COLO668 (cell line): ENCODE data around the gene MGAT5.

Source experiments
- DNase-seq: peaks from one replicate; lab custom pipeline; 2025; ENCODE audit not compliant: unreplicated experiment; lab: John Stamatoyannopoulos, UW

MGAT5 gene

DNA sequence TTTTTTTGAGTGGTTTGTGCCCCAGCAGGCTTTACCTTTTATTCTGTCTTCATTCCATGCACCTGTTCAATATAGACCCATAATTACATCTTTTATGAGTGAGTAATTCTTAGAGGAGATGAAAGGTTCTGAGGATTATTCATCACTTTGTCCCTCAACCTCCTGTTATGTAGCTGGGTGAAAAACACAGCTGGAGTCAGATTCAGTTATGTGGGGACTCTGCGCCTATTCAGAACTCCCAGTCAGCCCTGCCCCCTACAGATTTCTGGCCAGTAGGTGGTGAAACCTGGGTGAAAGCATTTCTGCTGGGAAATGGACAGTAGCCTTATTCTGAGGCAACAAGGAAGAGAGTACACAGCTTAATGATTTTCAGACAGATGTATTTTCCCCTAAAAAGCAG is 107.8 kb downstream of the MGAT5 start:
- DNase-seq, result no peak

DNA sequence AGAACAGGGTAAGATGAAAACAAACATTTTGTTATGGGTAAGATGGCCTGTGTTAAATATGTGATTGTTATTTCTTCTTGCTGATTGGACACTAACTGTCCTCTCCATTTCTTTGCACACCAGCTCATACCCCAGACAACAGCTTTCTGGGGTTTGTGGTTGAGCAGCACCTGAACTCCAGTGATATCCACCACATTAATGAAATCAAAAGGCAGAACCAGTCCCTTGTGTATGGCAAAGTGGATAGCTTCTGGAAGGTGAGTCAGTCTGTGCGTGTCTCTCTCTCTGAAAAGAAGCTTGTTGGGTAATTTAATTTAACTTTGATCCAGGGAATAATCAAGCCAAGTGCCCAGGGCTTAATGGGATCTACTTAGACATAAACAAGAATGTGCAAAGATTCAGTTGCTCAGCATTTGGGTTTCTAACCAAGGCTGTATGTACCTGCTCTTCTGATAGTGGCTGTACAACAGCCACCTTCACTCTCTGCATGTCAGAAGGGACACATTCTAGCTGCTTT is 108.3 kb downstream of the MGAT5 start:
- DNase-seq, result no peak

DNA sequence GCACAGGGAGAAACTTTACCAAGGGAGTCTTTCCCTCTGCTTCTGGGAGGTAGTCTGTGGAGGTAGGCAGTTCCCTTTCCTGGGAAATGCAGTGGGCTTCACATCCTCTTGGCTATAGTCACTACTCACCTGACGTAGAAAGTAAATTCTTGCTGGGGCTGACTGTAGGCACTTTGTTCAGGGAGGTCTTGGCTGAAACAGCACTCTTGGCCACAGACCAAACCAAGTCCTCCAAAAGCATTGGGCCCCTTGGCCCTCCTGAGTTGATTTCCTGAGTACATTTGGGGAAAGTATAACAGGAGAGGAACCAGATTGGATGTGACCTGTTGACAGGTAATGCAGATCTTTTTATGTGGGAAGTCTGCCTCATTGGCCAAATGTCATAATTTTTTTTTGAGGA is 108.9 kb downstream of the MGAT5 start:
- no peak for DNase-seq

DNA sequence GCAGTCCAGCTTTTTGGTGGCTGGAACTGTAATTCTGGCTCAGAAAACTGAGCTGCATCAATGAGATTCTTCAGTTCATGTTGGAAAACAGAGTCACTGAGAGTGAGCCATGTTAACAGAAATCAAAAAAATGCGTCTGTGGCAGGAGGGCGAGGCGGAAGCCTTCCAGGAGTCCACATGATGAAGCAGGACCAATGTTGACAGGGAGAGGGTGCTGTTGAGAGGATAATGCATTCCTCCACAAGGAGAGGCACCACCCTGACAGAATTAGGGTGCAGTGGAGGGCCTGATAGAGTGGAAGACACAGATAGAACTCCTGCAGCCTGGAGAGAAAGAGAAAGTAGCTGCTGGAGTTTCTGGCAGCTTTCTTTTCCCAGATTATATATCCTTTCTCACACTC is 111.5 kb downstream of the MGAT5 start:
- DNase-seq, result no peak

DNA sequence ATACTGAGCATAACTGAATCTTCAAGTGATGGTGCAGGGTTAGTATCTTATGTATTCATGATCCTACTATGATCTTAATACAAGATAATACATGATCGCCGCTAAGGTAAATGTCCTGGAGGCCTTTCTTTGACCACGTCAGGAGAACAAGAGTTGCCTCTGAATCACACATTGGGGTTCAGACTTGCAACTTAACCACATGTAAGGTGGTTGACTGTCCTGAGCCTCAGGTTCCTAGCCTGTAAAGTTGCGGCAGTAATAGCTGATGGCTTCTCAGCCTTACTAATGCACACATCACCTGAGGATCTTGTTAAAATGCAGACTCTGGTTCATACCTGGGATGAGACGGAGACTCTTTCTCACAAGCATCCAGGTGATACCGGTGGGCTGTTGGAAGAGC is 112.5 kb downstream of the MGAT5 start:
- DNase-seq, result no peak

- no peak for DNase-seq
These were observed 113.3 kb downstream of the MGAT5 start for GRCh38 chr2:134367213-134367612.

- DNase-seq, result no peak
These were observed 114.3 kb downstream of the MGAT5 start for GRCh38 chr2:134368009-134368817.

DNA sequence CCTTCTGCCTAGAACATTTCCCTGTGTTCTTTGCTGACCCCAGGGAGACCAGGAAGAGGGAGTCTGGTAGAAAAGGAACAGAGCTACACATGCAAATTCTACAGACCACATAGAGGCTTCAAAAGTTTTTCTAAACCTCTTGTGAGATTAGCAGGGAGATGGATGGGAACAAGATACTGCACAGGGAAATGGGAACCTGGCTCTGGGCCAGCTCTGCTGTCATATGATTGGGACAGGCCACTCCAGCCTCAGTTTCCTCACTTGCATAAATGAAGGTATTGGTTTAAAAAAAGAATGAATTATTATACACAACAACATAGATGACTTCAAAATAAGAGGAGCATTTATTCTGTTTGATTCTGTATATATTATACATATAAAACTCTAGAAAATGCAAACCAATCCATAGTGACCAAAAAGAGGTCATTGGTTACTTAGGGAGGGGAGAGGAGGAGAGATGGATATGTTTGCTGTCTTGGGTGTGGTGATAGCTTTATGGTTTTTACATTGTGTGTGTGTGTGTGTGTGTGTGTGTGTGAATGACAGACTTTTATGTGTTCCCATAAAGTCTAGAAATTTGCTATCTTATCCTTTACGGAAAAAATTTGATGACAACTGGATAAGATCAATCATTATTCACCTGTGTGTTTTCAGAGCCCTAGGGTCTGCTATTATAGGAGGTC is 115.5 kb downstream of the MGAT5 start:
- no peak for DNase-seq

DNA sequence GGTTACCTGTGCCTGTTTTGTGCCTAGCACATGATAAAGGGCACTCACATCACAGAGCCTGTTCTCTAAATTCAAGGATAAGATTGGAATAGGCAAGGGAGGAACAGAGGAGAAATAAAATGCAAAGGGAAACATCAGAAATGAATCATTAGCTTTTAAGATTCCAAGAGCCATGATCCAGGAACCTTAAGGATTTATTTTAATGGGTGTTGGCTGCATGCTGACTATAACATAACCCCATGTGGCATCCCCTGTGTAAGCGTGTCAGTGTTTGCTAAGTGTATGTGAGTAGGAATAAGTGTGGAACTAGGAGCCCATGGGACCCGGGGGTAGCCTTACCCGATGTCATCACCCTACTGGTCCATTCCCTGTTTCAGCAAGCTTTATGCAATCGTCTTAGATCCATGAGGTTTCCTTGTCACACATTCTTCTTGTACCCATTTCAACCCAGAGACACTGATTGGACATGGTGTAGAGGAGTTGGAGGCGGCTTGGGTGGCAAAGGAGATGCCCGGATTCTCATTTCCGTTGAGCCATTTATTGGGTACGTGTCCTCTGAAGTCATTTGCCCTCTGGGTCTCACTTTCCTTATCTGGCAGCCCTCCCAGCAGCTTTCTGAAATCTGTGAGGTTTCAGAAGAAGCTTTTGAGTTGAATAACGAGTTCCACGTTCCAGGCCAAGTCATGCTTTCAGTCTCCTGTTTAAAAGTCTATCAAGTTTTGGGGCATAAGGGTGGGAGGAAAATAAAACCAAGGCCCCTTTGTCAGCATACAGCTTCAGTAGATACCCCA is 117.0 kb downstream of the MGAT5 start:
- no peak for DNase-seq

GRCh38 chr2:134372141-134372540 is 118.3 kb downstream of the MGAT5 start:
- DNase-seq, result no peak

DNA sequence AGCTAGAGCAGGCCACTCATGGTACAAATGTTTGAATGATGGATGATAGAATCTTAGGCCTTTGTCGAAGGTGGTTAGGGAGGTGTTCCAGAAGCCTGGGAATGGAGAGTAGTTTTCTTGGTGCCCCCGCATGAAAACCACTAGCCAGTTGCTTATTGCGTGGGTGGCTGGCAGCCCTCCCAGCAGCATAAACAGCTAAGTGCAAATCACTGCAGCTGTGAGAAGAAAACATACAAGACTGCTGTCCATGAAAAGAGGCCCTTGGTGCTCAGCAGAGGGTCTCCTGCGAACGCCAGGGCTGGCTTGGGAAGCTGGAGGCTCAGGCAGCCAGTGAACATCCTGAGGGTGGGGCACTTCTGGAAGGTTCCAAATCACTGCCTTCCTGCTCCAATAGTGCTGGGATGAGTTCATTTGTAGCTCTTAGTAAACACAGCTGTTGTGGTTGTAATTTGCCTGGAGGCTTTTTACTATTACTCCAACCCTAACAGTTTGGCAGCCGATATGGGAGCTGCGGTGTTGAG is 118.8 kb downstream of the MGAT5 start:
- DNase-seq, result peak; percentile 34

GRCh38 chr2:134375935-134376334 is 122.1 kb downstream of the MGAT5 start:
- DNase-seq, result no peak

DNA sequence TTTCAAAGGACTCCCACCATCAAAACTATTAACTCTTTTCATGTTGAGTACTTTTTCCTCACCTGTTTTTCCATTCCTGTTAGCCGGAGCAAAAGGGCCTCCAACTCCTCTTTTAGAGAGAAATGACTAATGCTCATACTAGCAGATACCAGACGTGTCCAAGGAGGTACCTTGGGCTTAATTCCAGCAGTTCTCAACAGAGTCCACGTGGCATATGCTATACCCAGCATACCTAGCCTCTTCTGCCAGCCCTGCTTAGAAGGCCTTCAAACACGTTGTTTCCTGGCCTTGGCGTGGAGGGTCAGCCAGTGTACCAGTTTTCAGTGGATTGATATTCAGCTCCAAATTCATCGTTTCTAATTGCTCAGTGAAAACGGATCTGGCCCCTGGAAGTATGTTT is 123.9 kb downstream of the MGAT5 start:
- no peak for DNase-seq

DNA sequence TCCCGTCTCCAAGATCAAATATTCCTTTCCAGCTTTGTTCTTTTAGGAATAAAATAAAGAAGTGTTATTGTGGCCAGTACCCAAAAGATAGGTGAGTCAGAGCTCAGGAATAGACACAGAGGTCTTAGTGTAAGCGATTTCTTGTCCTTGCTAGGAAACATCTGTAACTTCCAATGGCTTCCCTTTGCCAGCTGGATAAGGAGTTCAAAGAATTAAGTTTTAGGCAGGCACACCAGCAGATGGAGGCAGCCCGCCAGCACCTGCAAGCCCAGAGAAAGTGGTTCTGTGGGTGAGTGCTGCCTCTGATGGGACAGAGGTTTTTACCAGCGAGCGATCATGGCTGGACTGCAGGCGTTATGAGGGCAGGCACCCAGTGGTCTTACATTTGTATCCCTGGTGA is 125.4 kb downstream of the MGAT5 start:
- no peak for DNase-seq

GRCh38 chr2:134379722-134380121 is 125.8 kb downstream of the MGAT5 start:
- DNase-seq, result no peak

DNA sequence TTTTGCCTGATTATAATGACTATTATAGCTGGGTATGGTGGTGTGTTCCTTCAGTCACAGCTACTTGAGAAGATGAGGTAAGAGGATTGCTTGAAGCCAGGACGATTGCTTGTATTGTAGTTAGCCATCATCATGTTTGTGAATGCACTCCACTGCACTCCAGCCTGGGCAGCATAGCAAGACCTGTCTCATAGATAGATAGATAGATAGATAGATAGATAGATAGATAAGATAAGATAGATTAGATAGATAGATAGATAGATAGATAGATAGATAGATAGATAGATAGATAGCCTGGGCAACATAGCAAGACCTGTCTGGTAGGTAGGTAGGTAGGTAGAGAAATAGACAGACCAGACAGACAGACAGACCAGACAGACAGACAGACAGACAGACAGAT is 127.3 kb downstream of the MGAT5 start:
- DNase-seq, result no peak

GRCh38 chr2:134384131-134384530 is 130.3 kb downstream of the MGAT5 start:
- no peak for DNase-seq

DNA sequence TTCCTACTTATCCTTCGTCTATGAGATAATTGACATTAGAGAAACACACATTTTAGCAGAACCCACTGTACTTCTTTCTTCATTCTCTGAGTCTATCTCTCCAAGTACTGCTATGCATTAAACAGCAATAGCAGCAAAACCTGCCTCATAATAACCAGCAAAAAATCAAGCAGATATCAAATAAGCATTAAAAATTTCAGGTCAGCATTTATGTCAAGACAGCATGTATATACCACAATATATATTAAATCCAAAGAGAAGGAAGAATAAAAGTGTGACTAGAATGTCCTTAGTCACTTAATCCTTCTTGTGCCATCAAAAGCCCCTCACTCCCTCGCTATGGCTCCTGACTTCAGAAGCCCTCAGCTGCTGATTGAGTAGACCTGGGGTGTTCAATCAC is 131.3 kb downstream of the MGAT5 start:
- DNase-seq, result no peak

- DNase-seq, result no peak
These were observed 132.4 kb downstream of the MGAT5 start for GRCh38 chr2:134386310-134386709.

GRCh38 chr2:134389381-134389780 is 135.5 kb downstream of the MGAT5 start:
- DNase-seq, result no peak

DNA sequence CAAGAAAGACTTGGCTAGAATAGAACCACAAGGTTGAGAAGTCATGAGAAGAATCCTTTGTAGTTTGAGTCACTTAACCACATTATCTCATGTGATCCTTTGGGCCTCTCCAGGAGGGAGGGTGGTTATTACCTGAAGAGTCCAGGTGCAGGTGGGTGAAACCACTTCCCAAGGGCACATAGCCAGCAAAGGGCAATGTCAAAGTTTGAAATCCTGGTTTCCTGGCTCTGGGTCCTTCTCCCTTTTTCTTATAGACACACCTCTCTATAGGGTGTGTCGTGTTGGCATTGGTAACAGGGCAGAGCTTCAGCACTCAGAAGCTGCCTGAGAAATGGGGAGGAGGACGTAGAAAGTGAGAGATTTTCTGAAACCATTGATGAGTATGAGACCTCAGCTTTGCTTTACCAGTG is 137.9 kb downstream of the MGAT5 start:
- DNase-seq, result no peak
